NCI-H2107 (cell line): ENCODE results near the gene RFX2.
A peak's percentile ranks its signal among the peaks of the same experiment; 100 is the strongest.

Source experiments
- DNase-seq: peaks from one replicate; lab custom pipeline; 2025; lab: John Stamatoyannopoulos, UW

RFX2 gene

DNA sequence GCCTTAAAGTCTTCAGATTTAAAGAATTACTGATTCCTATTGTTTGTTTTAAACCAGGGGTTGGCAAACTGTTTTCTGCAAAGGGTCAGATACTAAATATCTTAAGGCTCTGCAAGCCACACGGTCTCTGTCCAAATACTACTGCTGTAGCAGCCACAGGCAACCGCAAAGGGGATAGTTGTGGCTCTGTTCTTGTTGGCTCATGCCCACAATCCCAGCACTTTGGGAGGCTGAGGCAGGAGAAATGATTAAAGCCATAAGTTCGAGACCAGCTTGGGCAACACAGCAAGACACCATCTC is 154.7 kb downstream of the RFX2 start:
- no peak for DNase-seq

GRCh38 chr19:5954293-5954692 is 156.0 kb downstream of the RFX2 start:
- DNase-seq, result no peak

GRCh38 chr19:5953680-5954213 is 156.6 kb downstream of the RFX2 start:
- no peak for DNase-seq

GRCh38 chr19:5953030-5953589 is 157.2 kb downstream of the RFX2 start:
- no peak for DNase-seq

DNA sequence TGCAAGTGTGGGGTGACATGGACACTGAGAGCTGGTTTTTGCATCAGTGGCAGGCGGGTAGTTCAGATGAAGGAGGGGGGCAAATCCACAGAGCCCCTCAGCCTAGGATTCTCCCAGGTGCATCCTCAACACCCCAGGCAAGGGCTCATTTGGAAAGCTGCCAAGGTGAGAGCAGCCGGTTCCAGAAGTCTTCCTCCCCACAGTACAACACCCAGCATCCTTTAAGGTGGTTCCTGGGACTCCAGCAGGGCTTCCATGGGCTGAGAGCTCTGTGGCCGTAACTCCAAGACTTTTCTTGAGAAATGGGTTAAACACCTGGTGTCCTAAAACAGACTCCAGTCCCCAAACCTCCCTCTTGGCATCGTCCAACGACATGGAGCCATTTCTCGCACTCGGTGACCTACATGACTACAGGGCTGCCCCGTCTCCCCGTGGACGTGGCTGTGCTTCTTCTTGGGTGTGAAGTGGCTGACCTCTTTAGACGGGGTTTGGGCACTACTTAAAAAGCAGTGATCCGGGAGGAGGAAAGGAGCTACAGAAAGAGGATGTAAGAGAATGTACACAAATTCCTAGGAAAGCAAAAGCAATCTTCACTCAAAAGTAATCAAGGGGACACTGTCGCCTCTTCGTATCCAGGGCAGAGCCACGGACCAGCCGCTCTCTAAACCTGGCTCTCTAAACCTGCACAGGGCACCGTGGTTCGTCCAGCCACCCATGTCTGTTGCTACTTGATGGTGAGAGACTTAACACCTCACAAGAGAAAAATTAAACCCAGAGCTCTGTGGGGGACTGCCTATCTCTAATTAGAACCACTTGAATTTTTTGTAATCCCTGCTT is 157.9 kb downstream of the RFX2 start:
- DNase-seq, result no peak

DNA sequence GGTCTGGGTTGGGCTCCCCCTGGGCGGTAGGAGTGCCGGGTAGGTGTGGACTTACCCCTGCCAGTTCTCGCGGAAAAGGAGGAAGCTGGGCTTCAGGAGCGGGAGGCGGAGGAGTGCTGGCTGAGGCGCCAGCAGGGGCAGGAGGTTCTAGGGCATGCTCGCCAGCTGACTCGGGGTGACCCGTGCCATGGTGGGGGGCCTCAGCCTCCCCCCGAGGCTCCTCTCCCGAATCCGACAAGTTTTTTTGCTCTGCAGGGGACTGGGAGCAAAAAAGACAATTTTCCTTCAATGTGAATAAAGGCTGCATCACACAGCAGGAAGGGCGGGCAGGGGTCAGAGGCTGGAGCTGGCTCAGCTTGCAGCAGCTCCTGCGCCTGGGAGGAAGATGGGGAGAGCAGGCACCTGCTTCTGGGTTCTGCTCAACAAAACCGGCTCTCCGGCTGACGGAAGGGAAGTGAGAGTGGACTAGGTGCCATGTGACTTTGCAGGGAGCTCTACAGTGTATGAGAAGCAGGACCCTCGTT is 158.9 kb downstream of the RFX2 start:
- DNase-seq, result no peak

GRCh38 chr19:5950741-5951140 is 159.6 kb downstream of the RFX2 start:
- no peak for DNase-seq

GRCh38 chr19:5949792-5950305 is 160.5 kb downstream of the RFX2 start:
- peak; percentile 64 for DNase-seq

GRCh38 chr19:5948752-5949564 is 161.3 kb downstream of the RFX2 start:
- DNase-seq, result no peak

GRCh38 chr19:5947435-5947834 is 162.9 kb downstream of the RFX2 start:
- no peak for DNase-seq

GRCh38 chr19:5943623-5944022 is 166.7 kb downstream of the RFX2 start:
- no peak for DNase-seq
